Right lobe of liver (tissue), 6 donors: ENCODE data around the gene ULK4. TPM values are rescaled to one million over a fixed set of nuclear protein-coding genes. Genes with fewer than 3 reads are reported as not detected.

Experiments used
- ATAC-seq, 4 donors: fragments of 200-7000 bp; cut with Tn5 transposase; one replicate each; pipeline ENCODE4 v1.9.1; 2020; ENCODE audit warnings: mild to moderate bottlenecking in 4 of 4, moderate library complexity in 4 of 4
- DNase-seq, 3 donors: peaks; one replicate each; pipeline ENCODE4 v3.0.0-alpha.2; 2020
- H3K27ac ChIP-seq, 3 donors: fragments of 200-600 bp; one replicate each; pipeline ENCODE4 v1.8.0; 2022
- H3K27me3 ChIP-seq, 2 donors: fragments of 200-600 bp; one replicate each; pipeline ENCODE4 v1.8.0; 2022
- H3K36me3 ChIP-seq, 4 donors: fragments of 200-600 bp; sonication (generic) in 1 of 4; one replicate each; pipeline versions ENCODE4 v1.5.1 to v1.8.0; 2017 to 2022; ENCODE audit warnings: control low read depth in 1 of 4
- H3K4me1 ChIP-seq, 4 donors: fragments of 200-600 bp; sonication (generic) in 1 of 4; one replicate each; pipeline versions ENCODE4 v1.5.1 to v1.8.0; 2017 to 2022; ENCODE audit warnings: control low read depth in 1 of 4
- H3K4me3 ChIP-seq, 3 donors: fragments of 200-600 bp; one replicate each; pipeline ENCODE4 v1.8.0; 2022
- H3K9me3 ChIP-seq, 4 donors: fragments of 200-600 bp; sonication (generic) in 1 of 4; one replicate each; pipeline versions ENCODE4 v1.5.1 to v1.8.0; 2017 to 2022; ENCODE audit warnings: control low read depth in 1 of 4
- POLR2A ChIP-seq: fragments of 450-650 bp; IDR thresholded peaks from one replicate; pipeline ENCODE4 v1.6.1; 2017; ENCODE audit warnings: antibody characterized with exemption, mild to moderate bottlenecking
- WGBS: methylation state at CpG from one replicate; pipeline ENCODE4 v1.1.6; 2018; ENCODE audit warnings: low coverage, low lambda C conversion rate; ENCODE audit not compliant: insufficient coverage; ENCODE audit errors: missing lambda C conversion rate; 5-methylcytosine and 5-hydroxymethylcytosine counted together
- intact Hi-C, 2 donors: fragments of 100-400 bp; cut with DNase I; formaldehyde crosslinking; loops; one replicate each; pipeline versions ENCODE4 v1.11.2 to v1.14.1; 2022
- total RNA-seq, 6 experiments: library from RNA; depleted of rRNA in 2 of 6; stranded (reverse); fragments of >200 nt in 2 of 6; fragmentation: NEBNext Ultra II Directional in 3 of 6; extraction: Animal tissue kit (Norgen Biotek cat#: 25700) in 3 of 6; gene quantifications; one replicate each; pipeline versions ENCODE4 v1.1.0 to v1.2.4, GENCODE V29; 2016 to 2023
- TF ChIP-seq, protein P1 (sequence below), 4 donors: fragments of 200-600 bp in 3 of 4; fragments of 450-650 bp in 1 of 4; IDR thresholded peaks; one replicate each; pipeline versions ENCODE4 v1.5.1 to v1.8.0; 2016 to 2022; ENCODE audit warnings: antibody characterized with exemption in 4 of 4, mild to moderate bottlenecking in 2 of 4
- donor health status: DM: no; HTN: yes; CAD: no.
- donor health status: DM: no; HTN: no; CAD: no.
- donor health status: DM: no; HTN: no; CAD: no.
- donor health status: DM: no; HTN: yes; CAD: no.
- donor health status: DM: no; HTN: yes; CAD: no.

ULK4 gene
- total RNA-seq, 6 experiments from 2014 or later, result 2.8 to 5.6 (median 4.9) TPM

GRCh38 chr3:41933154-41933676 lies 28.7 kb downstream of the ULK4 start:
- TF ChIP-seq, protein P1, sequence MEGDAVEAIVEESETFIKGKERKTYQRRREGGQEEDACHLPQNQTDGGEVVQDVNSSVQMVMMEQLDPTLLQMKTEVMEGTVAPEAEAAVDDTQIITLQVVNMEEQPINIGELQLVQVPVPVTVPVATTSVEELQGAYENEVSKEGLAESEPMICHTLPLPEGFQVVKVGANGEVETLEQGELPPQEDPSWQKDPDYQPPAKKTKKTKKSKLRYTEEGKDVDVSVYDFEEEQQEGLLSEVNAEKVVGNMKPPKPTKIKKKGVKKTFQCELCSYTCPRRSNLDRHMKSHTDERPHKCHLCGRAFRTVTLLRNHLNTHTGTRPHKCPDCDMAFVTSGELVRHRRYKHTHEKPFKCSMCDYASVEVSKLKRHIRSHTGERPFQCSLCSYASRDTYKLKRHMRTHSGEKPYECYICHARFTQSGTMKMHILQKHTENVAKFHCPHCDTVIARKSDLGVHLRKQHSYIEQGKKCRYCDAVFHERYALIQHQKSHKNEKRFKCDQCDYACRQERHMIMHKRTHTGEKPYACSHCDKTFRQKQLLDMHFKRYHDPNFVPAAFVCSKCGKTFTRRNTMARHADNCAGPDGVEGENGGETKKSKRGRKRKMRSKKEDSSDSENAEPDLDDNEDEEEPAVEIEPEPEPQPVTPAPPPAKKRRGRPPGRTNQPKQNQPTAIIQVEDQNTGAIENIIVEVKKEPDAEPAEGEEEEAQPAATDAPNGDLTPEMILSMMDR (IDR thresholded peaks at IDR 0.05), result no peak
- no peak for TF ChIP-seq POLR2A
- Histone ChIP-seq H3K27me3 (no peaks in the 10 kb centered on the region), H3K4me3 (no peak overlapping the region), H3K4me1 (no peaks in the 10 kb centered on the region), H3K9me3 (no peaks in the 10 kb centered on the region), H3K27ac (no peak overlapping the region), H3K36me3 (no peaks in the 10 kb centered on the region)
- intact Hi-C loops, result no loop called here
- DNase-seq (no peak), ATAC-seq (no peak)
- WGBS, result 74% methylated on average over 3 of the region's 3 CpGs

DNA sequence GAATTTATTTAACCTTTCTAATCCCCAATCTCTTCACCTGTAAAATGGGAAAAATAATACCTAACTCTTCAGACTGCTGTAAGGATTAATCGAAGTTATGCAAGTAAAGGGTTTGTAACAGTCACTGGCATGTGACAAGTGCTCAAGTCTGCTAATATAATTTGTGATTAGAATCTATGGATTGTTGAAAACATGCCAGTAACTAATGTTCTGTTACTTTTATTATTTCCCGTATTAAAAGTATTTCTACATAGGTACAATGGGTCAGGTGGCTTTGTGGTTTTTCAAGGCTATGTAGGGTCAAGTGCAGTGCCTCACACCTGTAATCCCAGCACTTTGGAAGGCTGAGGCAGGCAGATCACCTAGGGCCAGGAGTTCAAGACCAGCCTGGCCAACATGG lies 29.4 kb downstream of the ULK4 start:
- intact Hi-C loops, result no loop called here
- no peak for TF ChIP-seq POLR2A
- TF ChIP-seq, protein P1 (IDR thresholded peaks at IDR 0.05), result no peak
- Histone ChIP-seq H3K9me3 (no peaks in the 10 kb centered on the region), H3K4me1 (no peaks in the 10 kb centered on the region), H3K27ac (no peak overlapping the region), H3K4me3 (no peak overlapping the region), H3K36me3 (no peaks in the 10 kb centered on the region), H3K27me3 (no peaks in the 10 kb centered on the region)
- no peak for ATAC-seq
- DNase-seq, result no peak
- 89% methylated on average over 2 of the region's 2 CpGs for WGBS

DNA sequence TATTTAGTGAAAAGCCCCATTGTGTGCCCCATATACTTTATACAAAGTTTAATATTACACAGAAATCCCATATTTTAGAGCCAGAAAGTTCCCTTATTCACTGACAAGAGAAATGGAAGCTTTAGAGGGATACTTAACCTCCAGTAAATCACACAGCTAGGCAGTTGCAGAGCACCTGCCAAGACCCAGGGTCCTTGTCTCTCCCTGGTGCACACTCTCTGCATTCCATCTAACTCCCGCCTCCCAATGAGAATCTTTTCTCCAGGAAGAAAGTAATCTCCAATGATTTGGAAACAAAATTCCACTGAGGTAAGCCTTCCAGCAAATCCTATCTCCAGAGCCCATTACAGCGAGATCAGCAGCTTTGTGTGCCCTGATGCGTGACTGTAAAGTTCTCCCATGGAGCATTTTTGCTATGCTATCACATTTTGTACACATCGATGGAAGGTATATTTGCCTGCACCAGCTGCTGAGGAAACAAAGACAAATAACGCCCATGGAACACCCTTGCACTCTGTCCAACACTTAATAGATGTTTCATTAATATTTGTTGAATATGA lies 41.4 kb downstream of the ULK4 start:
- ATAC-seq (no peak), DNase-seq (no peak)
- intact Hi-C loops, result no loop called here
- Histone ChIP-seq H3K27me3 (no peaks in the 10 kb centered on the region), H3K4me3 (no peak overlapping the region), H3K4me1 (no peaks in the 10 kb centered on the region), H3K36me3 (no peaks in the 10 kb centered on the region), H3K9me3 (no peaks in the 10 kb centered on the region), H3K27ac (no peak overlapping the region)
- 96% methylated on average over 5 of the region's 5 CpGs for WGBS
- no peak for TF ChIP-seq POLR2A
- TF ChIP-seq, protein P1 (IDR thresholded peaks at IDR 0.05), result no peak

- ATAC-seq, result no peak
- intact Hi-C loops, result no loop called here
These were observed 46.5 kb downstream of the ULK4 start for GRCh38 chr3:41915353-41915752.

More at GRCh38 chr3:41915353-41915752, 46.5 kb downstream of the ULK4 start:
- H3K27me3 ChIP-seq, result no peaks in the 10 kb centered on the region
- H3K27ac ChIP-seq, result no peak overlapping the region
- WGBS, result 100% methylated on average over 1 of the region's 1 CpG
- no peak overlapping the region for H3K4me3 ChIP-seq
- no peaks in the 10 kb centered on the region for H3K36me3 ChIP-seq
- no peak for DNase-seq
- no peaks in the 10 kb centered on the region for H3K9me3 ChIP-seq
- TF ChIP-seq, protein P1 (IDR thresholded peaks at IDR 0.05), result no peak
- no peak for TF ChIP-seq POLR2A
- H3K4me1 ChIP-seq, result no peaks in the 10 kb centered on the region
